HepG2 (cell line): ENCODE data around the gene XRCC1. TPM values are rescaled to one million over a fixed set of nuclear protein-coding genes. Genes with fewer than 3 reads are reported as not detected.

Experiments used
- ATAC-seq: fragments of 200-7000 bp; cut with Tn5 transposase; 3 replicates; pipeline ENCODE4 v1.9.1; 2020; ENCODE audit warnings: mild to moderate bottlenecking, moderate library complexity
- BruUV-seq: library from RNA; stranded (reverse); fragments of 400-500 nt; replicated peaks from 2 replicates; lab custom pipeline; 2021; lab: Mats Ljungman, UMichigan
- CTCF ChIA-PET: fragments of 300-600 bp; formaldehyde crosslinking; extraction: SDS; loops from one replicate; lab custom pipeline; 2021; ENCODE audit warnings: low total read pairs, inconsistent platforms, low intra/inter-chr PET ratio; lab: Yijun Ruan, JAX
- POLR2A ChIA-PET: fragments of 350-600 bp; sonication (Branson Sonifier 250); formaldehyde crosslinking; loops from one replicate; lab custom pipeline; 2020; ENCODE audit warnings: antibody characterized with exemption, inconsistent platforms; lab: Yijun Ruan, JAX
- DNase-seq: peaks from one replicate; pipeline ENCODE4 v3.0.0-alpha.2; 2015; ENCODE audit warnings: low spot score
- FAIRE-seq: peaks from 3 replicates; lab custom pipeline; 2011; peaks lifted over from hg19 to GRCh38; lab: Jason Lieb, UNC
- H2AFZ ChIP-seq: one replicate; pipeline ENCODE4 v1.6.1; 2011; ENCODE audit warnings: low read length, inconsistent platforms
- H3K27ac ChIP-seq: fragments of 300-600 bp; 3 replicates; pipeline ENCODE4 v1.8.0; 2011; ENCODE audit warnings: mixed run types, mild to moderate bottlenecking, mixed read lengths, low read length, inconsistent platforms; ENCODE audit not compliant: insufficient read depth; ENCODE audit errors: extremely low read length
- H3K27me3 ChIP-seq, 2 experiments: fragments of 200-600 bp in 1 of 2; 2 replicates in 1 of 2; 3 replicates in 1 of 2; pipeline versions ENCODE4 v1.6.0 to v1.8.0; 2011; ENCODE audit warnings: low read length in 2 of 2, mild to moderate bottlenecking in 2 of 2, moderate library complexity in 2 of 2, inconsistent platforms in 1 of 2; ENCODE audit not compliant: insufficient read depth in 2 of 2, control insufficient read depth in 1 of 2
- H3K36me3 ChIP-seq, 2 experiments: fragments of 200-600 bp in 1 of 2; replicated peaks in 1 of 2; 2 replicates in 1 of 2; 3 replicates in 1 of 2; pipeline versions ENCODE4 v1.5.1 to v1.8.0; 2011; ENCODE audit warnings: low read length in 2 of 2, inconsistent platforms in 1 of 2; ENCODE audit not compliant: insufficient read depth in 2 of 2, control insufficient read depth in 1 of 2
- H3K4me1 ChIP-seq: 2 replicates; pipeline ENCODE4 v1.5.1; 2012; ENCODE audit warnings: low read length, inconsistent platforms; ENCODE audit not compliant: insufficient read depth
- H3K4me2 ChIP-seq: 2 replicates; pipeline ENCODE4 v1.6.0; 2011; ENCODE audit warnings: low read depth, low read length, inconsistent platforms
- H3K4me3 ChIP-seq, 3 experiments: fragments of 200-600 bp in 1 of 3; sonication (generic), shearing (Covaris generic) in 1 of 3; replicated peaks in 1 of 3; 2 replicates each; pipeline ENCODE4 v1.5.1; 2011 to 2016; ENCODE audit warnings: low read length in 3 of 3, inconsistent platforms in 2 of 3, low read depth in 2 of 3, mild to moderate bottlenecking in 2 of 3, control low read depth in 1 of 3, mixed read lengths in 1 of 3; ENCODE audit not compliant: insufficient read depth in 1 of 3
- H3K79me2 ChIP-seq: one replicate; pipeline ENCODE4 v1.6.1; 2011; ENCODE audit warnings: low read length, inconsistent platforms; ENCODE audit not compliant: insufficient read depth
- H3K9ac ChIP-seq: 2 replicates; pipeline ENCODE4 v1.6.0; 2011; ENCODE audit warnings: mild to moderate bottlenecking, low read depth, low read length, inconsistent platforms; ENCODE audit not compliant: insufficient read depth
- H3K9me3 ChIP-seq: 2 replicates; pipeline ENCODE4 v1.5.1; 2012; ENCODE audit warnings: mild to moderate bottlenecking, low read length
- H4K20me1 ChIP-seq: 2 replicates; pipeline ENCODE4 v1.6.0; 2011; ENCODE audit warnings: inconsistent platforms, mild to moderate bottlenecking, low read length, moderate library complexity; ENCODE audit not compliant: insufficient read depth
- AGO2 ChIP-seq: fragments of 200-400 bp; formaldehyde crosslinking; optimal IDR thresholded peaks from 2 replicates; pipeline ENCODE3; 2017; ENCODE audit warnings: mild to moderate bottlenecking, low read depth, low read length, moderate library complexity
- IRF2 ChIP-seq: IDR thresholded peaks from 2 replicates; pipeline ENCODE4 v1.6.1; 2018; ENCODE audit warnings: missing genetic modification reagents, missing compliant biosample characterization
- REXO4 ChIP-seq: sonication (generic); formaldehyde crosslinking; IDR thresholded peaks from 2 replicates; pipeline ENCODE4 v1.8.0; 2022; ENCODE audit warnings: missing genetic modification reagents, mild to moderate bottlenecking, borderline replicate concordance
- ZNF468 ChIP-seq: sonication (generic); formaldehyde crosslinking; IDR thresholded peaks from 2 replicates; pipeline ENCODE4 v1.8.0; 2022; ENCODE audit warnings: mild to moderate bottlenecking, moderate library complexity, missing genetic modification reagents
- ZNF589 ChIP-seq: sonication (generic); formaldehyde crosslinking; conservative IDR thresholded peaks from 2 replicates; pipeline ENCODE4 v1.8.0; 2022; ENCODE audit warnings: mild to moderate bottlenecking, moderate library complexity, missing genetic modification reagents
- WGBS: methylation state at CpG from one replicate; pipeline ENCODE4 v1.1.6; 2017; ENCODE audit warnings: low lambda C conversion rate; 5-methylcytosine and 5-hydroxymethylcytosine counted together
- in situ Hi-C: cut with HindIII; loops from 2 replicates; pipeline ENCODE4 v1.10.0; 2017; ENCODE audit warnings: low pct_unique_long_range_greater_than_20kb; ENCODE audit not compliant: extremely low pct_ligation_motif_present
- intact Hi-C: fragments of 100-400 bp; cut with micrococcal nuclease; formaldehyde crosslinking; loops from one replicate; pipeline ENCODE4 v1.10.0; 2022; ENCODE audit not compliant: unreplicated experiment
- polyA plus RNA-seq, 8 experiments: library from polyadenylated mRNA; depleted of rRNA in 3 of 8; stranded (reverse) in 7 of 8; unstranded in 1 of 8; fragments of >200 nt; fragmentation: Illumina TruSeq in 4 of 8; extraction: Trizol in 4 of 8; gene quantifications; 2 replicates each; pipeline versions ENCODE4 v1.2.1 to v1.2.3, GENCODE V29; 2011 to 2016; ENCODE audit warnings: low read depth in 4 of 8, missing spikeins in 1 of 8, mixed read lengths in 1 of 8; ENCODE audit not compliant: insufficient read depth in 1 of 8
- total RNA-seq, 5 experiments: library from RNA; depleted of rRNA; stranded (reverse); fragments of >200 nt; fragmentation: Illumina TruSeq; extraction: Trizol; gene quantifications; 2 replicates each; pipeline ENCODE4 v1.2.3, GENCODE V29; 2016; ENCODE audit warnings: low read depth in 1 of 5
- TF ChIP-seq, protein P1 (sequence below): sonication (generic); formaldehyde crosslinking; IDR thresholded peaks from 2 replicates; pipeline ENCODE4 v1.8.0; 2022; ENCODE audit warnings: missing genetic modification reagents, mild to moderate bottlenecking, moderate library complexity, borderline replicate concordance
- TF ChIP-seq, protein P2 (sequence below): sonication (generic); formaldehyde crosslinking; IDR thresholded peaks from 2 replicates; pipeline ENCODE4 v1.4.0; 2020; ENCODE audit warnings: missing genetic modification reagents
- TF ChIP-seq, protein P3 (sequence below): sonication (generic); formaldehyde crosslinking; IDR thresholded peaks from 2 replicates; pipeline ENCODE4 v1.4.0; 2020; ENCODE audit warnings: missing genetic modification reagents

Gene XRCC1
- total and polyA plus RNA-seq, 2 of the 13 experiments (the other 11 are each of a cell fraction or from before 2014, with no cell fraction given): 24.7 to 26.3 TPM

DNA sequence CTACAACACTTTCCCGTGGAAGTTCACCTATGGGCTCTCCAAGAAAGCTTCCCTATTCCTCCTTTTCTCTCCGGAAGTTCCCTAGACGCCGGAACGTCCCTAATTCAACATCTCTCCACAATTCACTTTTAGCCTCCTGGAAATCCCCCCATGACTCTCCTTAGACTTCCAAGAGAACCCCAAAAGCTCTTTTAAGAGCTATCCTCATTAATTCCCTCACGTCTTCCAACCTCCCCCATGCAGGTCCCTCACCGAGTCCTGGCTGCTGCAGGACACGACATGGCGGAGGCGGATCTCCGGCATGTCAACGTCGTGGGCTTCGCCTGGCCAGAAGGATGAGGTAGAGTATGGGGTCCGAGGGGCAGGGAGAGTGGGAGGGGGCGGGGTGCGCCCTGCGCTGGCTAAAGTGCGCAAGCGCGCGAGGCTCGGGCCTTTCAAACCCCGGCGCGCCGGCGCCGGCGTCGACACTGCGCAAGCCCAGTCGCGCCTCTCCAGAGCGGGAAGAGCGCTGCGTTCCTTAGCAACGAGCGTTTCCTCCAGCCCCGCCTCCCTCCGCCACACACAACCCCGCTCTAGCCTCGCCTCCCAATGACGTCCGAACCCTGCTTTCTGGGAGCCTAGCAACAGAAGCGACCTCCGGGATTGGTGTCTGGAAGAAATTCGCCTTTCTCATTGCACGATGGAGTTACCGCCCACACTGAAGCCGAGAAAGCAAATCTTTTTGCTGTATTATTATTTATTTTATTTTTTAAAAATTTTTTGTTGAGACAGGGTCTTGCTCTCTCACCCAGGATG, at the start of gene XRCC1, which contains the start of gene PINLYP (continued):
- TF ChIP-seq, protein P1, sequence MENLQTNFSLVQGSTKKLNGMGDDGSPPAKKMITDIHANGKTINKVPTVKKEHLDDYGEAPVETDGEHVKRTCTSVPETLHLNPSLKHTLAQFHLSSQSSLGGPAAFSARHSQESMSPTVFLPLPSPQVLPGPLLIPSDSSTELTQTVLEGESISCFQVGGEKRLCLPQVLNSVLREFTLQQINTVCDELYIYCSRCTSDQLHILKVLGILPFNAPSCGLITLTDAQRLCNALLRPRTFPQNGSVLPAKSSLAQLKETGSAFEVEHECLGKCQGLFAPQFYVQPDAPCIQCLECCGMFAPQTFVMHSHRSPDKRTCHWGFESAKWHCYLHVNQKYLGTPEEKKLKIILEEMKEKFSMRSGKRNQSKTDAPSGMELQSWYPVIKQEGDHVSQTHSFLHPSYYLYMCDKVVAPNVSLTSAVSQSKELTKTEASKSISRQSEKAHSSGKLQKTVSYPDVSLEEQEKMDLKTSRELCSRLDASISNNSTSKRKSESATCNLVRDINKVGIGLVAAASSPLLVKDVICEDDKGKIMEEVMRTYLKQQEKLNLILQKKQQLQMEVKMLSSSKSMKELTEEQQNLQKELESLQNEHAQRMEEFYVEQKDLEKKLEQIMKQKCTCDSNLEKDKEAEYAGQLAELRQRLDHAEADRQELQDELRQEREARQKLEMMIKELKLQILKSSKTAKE (CRISPR knock-in tag): no peak
- TF ChIP-seq REXO4 (CRISPR knock-in tag) (no peak), ZNF468 (no peak)
- TF ChIP-seq, protein P2, sequence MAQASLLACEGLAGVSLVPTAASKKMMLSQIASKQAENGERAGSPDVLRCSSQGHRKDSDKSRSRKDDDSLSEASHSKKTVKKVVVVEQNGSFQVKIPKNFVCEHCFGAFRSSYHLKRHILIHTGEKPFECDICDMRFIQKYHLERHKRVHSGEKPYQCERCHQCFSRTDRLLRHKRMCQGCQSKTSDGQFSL (CRISPR knock-in tag): no peak

DNA sequence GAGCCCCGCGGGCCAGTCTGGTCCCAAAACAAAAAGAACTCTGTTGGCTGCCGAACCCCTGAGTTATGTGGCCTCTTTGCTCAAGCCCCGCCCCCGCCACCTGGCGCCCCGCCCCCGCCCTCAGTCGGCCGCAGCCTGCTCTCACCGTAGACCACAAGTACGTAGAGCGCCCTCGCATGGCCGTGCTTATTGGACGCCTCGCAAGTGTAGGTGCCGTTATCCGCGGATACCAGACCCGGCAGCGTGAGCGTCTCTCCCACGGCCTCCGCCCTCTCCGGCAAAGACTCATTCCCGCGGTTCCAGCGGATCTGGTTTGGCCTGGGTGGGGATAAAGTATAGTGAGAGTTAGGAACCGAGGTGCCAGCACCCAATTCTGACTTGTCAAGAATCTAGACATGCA, 49.6 kb upstream of the XRCC1 start:
- POLR2A ChIA-PET: interaction anchor here (1.0 kb wide), 1 partner anchor 10 kb away, joined by 5 read pairs; no protein-coding TSS in a partner anchor
- Histone ChIP-seq H3K4me1 (peaks cover 11% of the 10 kb centered on the region), H3K9me3 (no peaks in the 10 kb centered on the region), H4K20me1 (no peaks in the 10 kb centered on the region), H3K27me3 (no peaks in the 10 kb centered on the region), H2AFZ (no peak overlapping the region), H3K79me2 (peaks cover 2% of the 10 kb centered on the region), H3K4me2 (no peak overlapping the region), H3K4me3 (no peak overlapping the region), H3K27ac (no peak overlapping the region), H3K9ac (no peak overlapping the region), H3K36me3 (peaks cover 0 to 2% of the 10 kb centered on the region in 2 experiments; a peak in 1 of 5 replicates)
- FAIRE-seq (no peak), DNase-seq (no peak), ATAC-seq (no peak)
- in situ Hi-C loops (no loop called here), intact Hi-C loops (no loop called here)
- TF ChIP-seq, protein P3, sequence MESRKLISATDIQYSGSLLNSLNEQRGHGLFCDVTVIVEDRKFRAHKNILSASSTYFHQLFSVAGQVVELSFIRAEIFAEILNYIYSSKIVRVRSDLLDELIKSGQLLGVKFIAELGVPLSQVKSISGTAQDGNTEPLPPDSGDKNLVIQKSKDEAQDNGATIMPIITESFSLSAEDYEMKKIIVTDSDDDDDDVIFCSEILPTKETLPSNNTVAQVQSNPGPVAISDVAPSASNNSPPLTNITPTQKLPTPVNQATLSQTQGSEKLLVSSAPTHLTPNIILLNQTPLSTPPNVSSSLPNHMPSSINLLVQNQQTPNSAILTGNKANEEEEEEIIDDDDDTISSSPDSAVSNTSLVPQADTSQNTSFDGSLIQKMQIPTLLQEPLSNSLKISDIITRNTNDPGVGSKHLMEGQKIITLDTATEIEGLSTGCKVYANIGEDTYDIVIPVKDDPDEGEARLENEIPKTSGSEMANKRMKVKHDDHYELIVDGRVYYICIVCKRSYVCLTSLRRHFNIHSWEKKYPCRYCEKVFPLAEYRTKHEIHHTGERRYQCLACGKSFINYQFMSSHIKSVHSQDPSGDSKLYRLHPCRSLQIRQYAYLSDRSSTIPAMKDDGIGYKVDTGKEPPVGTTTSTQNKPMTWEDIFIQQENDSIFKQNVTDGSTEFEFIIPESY (CRISPR knock-in tag): peak; percentile 64; the same call in 1 of the 2 replicates
- TF ChIP-seq ZNF589 (no peak), IRF2 (no peak), AGO2 (peak; percentile 31)
- 94% methylated on average over 30 of the region's 30 CpGs for WGBS
- CTCF ChIA-PET: no interaction called here
- no TSS peak for BruUV-seq
